GM18867 (cell line): ENCODE results near the gene C9orf50.
"Not testable (repeated sequence)": the region's sequence is repeated elsewhere in the genome, so short reads cannot be mapped to it uniquely, and the experiment has no call there.

Source experiments
- ATAC-seq: cut with Tn5 transposase; IDR thresholded peaks from one replicate; pipeline ENCODE4 v1.9.1; 2021; ENCODE audit warnings: mild to moderate bottlenecking, moderate library complexity; ENCODE audit not compliant: unreplicated experiment

C9orf50 gene

GRCh38 chr9:129620669-129621295 is at the start of gene C9orf50:
C9orf50 (minus strand) TSS chr9:129621101; CDS start chr9:129620574, 527 bp downstream.
- no peak for ATAC-seq

- ATAC-seq: no peak
These were observed 49.0 kb upstream of the C9orf50 start for GRCh38 chr9:129669946-129670345.

GRCh38 chr9:129669141-129669718 is 48.3 kb upstream of the C9orf50 start:
- no peak for ATAC-seq

- no peak for ATAC-seq
These were observed 46.9 kb upstream of the C9orf50 start for GRCh38 chr9:129667850-129668249.

- no peak for ATAC-seq
These were observed 46.5 kb upstream of the C9orf50 start for GRCh38 chr9:129667378-129667777.

GRCh38 chr9:129666575-129666974 is 45.7 kb upstream of the C9orf50 start:
- no peak for ATAC-seq

- ATAC-seq: no peak
These were observed 45.1 kb upstream of the C9orf50 start for GRCh38 chr9:129665814-129666520.

GRCh38 chr9:129665389-129665775 is 44.5 kb upstream of the C9orf50 start, which contains the start of gene PRRX2:
PRRX2 (plus strand) TSS chr9:129665647; CDS start chr9:129665868, 221 bp downstream.
- ATAC-seq: no peak

- ATAC-seq: no peak
These were observed 44.0 kb upstream of the C9orf50 start for GRCh38 chr9:129664746-129665388.

GRCh38 chr9:129662239-129662638 is 41.3 kb upstream of the C9orf50 start:
- not testable (repeated sequence) for ATAC-seq

GRCh38 chr9:129661029-129661428 is 40.1 kb upstream of the C9orf50 start:
- ATAC-seq: no peak

- no peak for ATAC-seq
These were observed 36.0 kb upstream of the C9orf50 start for GRCh38 chr9:129656795-129657390.

GRCh38 chr9:129655696-129656095 is 34.8 kb upstream of the C9orf50 start:
- ATAC-seq: no peak

- ATAC-seq: no peak
These were observed 34.3 kb upstream of the C9orf50 start for GRCh38 chr9:129655154-129655553.

GRCh38 chr9:129654554-129655040 is 33.7 kb upstream of the C9orf50 start:
- ATAC-seq: no peak

GRCh38 chr9:129653823-129654553 is 33.1 kb upstream of the C9orf50 start:
- no peak for ATAC-seq

- ATAC-seq: no peak
These were observed 29.9 kb upstream of the C9orf50 start for GRCh38 chr9:129650680-129651235.

GRCh38 chr9:129649726-129650679 is 29.1 kb upstream of the C9orf50 start:
- ATAC-seq: no peak

- ATAC-seq: no peak
These were observed 27.8 kb upstream of the C9orf50 start for GRCh38 chr9:129648764-129649115.
